Stimulated activated CD4-positive, alpha-beta T cell treated with anti-CD3 and anti-CD28 coated beads, Interleukin-4, amount 100 ng/mL, for 4 hours (primary cell): ENCODE data around the gene CENPX.
"Not testable (repeated sequence)": the region's sequence is repeated elsewhere in the genome, so short reads cannot be mapped to it uniquely, and the experiment has no call there.

Source experiments
- DNase-seq, 2 experiments: peaks; one replicate each; pipeline ENCODE4 v3.0.0-alpha.2; 2020

The CENPX gene

GRCh38 chr17:82038796-82039409, 16.2 kb upstream of the CENPX start:
- DNase-seq, result not testable (repeated sequence)

GRCh38 chr17:82037889-82038195, 15.2 kb upstream of the CENPX start:
- DNase-seq, result no peak

GRCh38 chr17:82037092-82037888, 14.6 kb upstream of the CENPX start, which contains the start of gene DCXR:
TSS of gene DCXR (minus strand) at chr17:82037697. CDS start at chr17:82037682, 15 bp downstream.
- DNase-seq, result peak; percentile 89 to 92

- no peak for DNase-seq
Observed at GRCh38 chr17:82036634-82037091, 14.0 kb upstream of the CENPX start.

- no peak for DNase-seq
Observed at GRCh38 chr17:82035956-82036633, 13.4 kb upstream of the CENPX start.

- DNase-seq, result no peak
Observed at GRCh38 chr17:82035488-82035887, 12.8 kb upstream of the CENPX start.

- no peak for DNase-seq
Observed at GRCh38 chr17:82034371-82035011, 11.8 kb upstream of the CENPX start.

- DNase-seq, result no peak
Observed at GRCh38 chr17:82033359-82034085, 10.8 kb upstream of the CENPX start.

- peak in 1 of 2 experiments; percentile 46 for DNase-seq
Observed at GRCh38 chr17:82031885-82032627, 9.4 kb upstream of the CENPX start.

GRCh38 chr17:82031303-82031884, 8.7 kb upstream of the CENPX start, which contains the start of gene RAC3:
TSS of gene RAC3 (plus strand) at chr17:82031678. CDS start at chr17:82031762, 84 bp downstream.
- DNase-seq, result no peak

GRCh38 chr17:82030470-82031302, 8.0 kb upstream of the CENPX start:
- peak; percentile 76 for DNase-seq

GRCh38 chr17:82029990-82030469, 7.4 kb upstream of the CENPX start:
- DNase-seq, result no peak

GRCh38 chr17:82029391-82029790, 6.7 kb upstream of the CENPX start:
- no peak for DNase-seq

GRCh38 chr17:82028966-82029365, 6.3 kb upstream of the CENPX start:
- DNase-seq, result no peak

- DNase-seq, result no peak
Observed at GRCh38 chr17:82028246-82028645, 5.6 kb upstream of the CENPX start.

- DNase-seq, result no peak
Observed at GRCh38 chr17:82025401-82026107, 2.9 kb upstream of the CENPX start.

- no peak for DNase-seq
Observed at GRCh38 chr17:82024859-82025258, 2.2 kb upstream of the CENPX start.

GRCh38 chr17:82023447-82024241, 966 bp upstream of the CENPX start:
- no peak for DNase-seq

- DNase-seq, result peak; percentile 100
Observed at GRCh38 chr17:82022981-82023446, 336 bp upstream of the CENPX start, which contains the start of gene LRRC45. TSS of gene LRRC45 (plus strand) at chr17:82023305. CDS start at chr17:82023644, 339 bp downstream.
